ENCODE results near the gene MYRFL.
A peak's percentile ranks its signal among the peaks of the same experiment; 100 is the strongest.

The MYRFL gene

GRCh38 chr12:69900720-69901131 is 75.7 kb downstream of the MYRFL start:
- DNase-seq: peak; percentile 31

GRCh38 chr12:69901221-69901905 is 76.3 kb downstream of the MYRFL start:
- DNase-seq: no peak

- no peak for DNase-seq
These were observed 78.5 kb downstream of the MYRFL start for GRCh38 chr12:69903548-69903947.

GRCh38 chr12:69904777-69905176 is 79.8 kb downstream of the MYRFL start:
- DNase-seq: no peak

- no peak for DNase-seq
These were observed 80.8 kb downstream of the MYRFL start for GRCh38 chr12:69905801-69906200.

GRCh38 chr12:69906411-69907216 is 81.6 kb downstream of the MYRFL start:
- no peak for DNase-seq

- no peak for DNase-seq
These were observed 83.2 kb downstream of the MYRFL start for GRCh38 chr12:69908203-69908602.

GRCh38 chr12:69910694-69911093 is 85.7 kb downstream of the MYRFL start:
- DNase-seq: no peak

- no peak for DNase-seq
These were observed 88.5 kb downstream of the MYRFL start for GRCh38 chr12:69913526-69913925.

- no peak for DNase-seq
These were observed 90.9 kb downstream of the MYRFL start for GRCh38 chr12:69915964-69916363.

- no peak for DNase-seq
These were observed 91.7 kb downstream of the MYRFL start for GRCh38 chr12:69916544-69917235.

GRCh38 chr12:69918287-69918686 is 93.3 kb downstream of the MYRFL start:
- no peak for DNase-seq

GRCh38 chr12:69919495-69919894 is 94.5 kb downstream of the MYRFL start:
- no peak for DNase-seq

- no peak for DNase-seq
These were observed 96.8 kb downstream of the MYRFL start for GRCh38 chr12:69921831-69922230.

GRCh38 chr12:69922999-69923398 is 98.0 kb downstream of the MYRFL start:
- DNase-seq: no peak

- no peak for DNase-seq
These were observed 100.3 kb downstream of the MYRFL start for GRCh38 chr12:69925291-69925690.

GRCh38 chr12:69927164-69927563 is 102.1 kb downstream of the MYRFL start:
- DNase-seq: no peak

GRCh38 chr12:69929125-69929524 is 104.1 kb downstream of the MYRFL start:
- DNase-seq: no peak

- DNase-seq: no peak
These were observed 104.5 kb downstream of the MYRFL start for GRCh38 chr12:69929531-69929930.

GRCh38 chr12:69931569-69931968 is 106.5 kb downstream of the MYRFL start:
- no peak for DNase-seq

- no peak for DNase-seq
These were observed 107.1 kb downstream of the MYRFL start for GRCh38 chr12:69932154-69932553.

GRCh38 chr12:69932676-69933552 is 107.9 kb downstream of the MYRFL start:
- DNase-seq: no peak

- no peak for DNase-seq
These were observed 109.0 kb downstream of the MYRFL start for GRCh38 chr12:69934011-69934410.
